GM23338 (cell line): ENCODE data around the gene MACO1. TPM values are rescaled to one million over a fixed set of nuclear protein-coding genes. Genes with fewer than 3 reads are reported as not detected.
A peak's percentile ranks its signal among the peaks of the same experiment; 100 is the strongest.

Experiments
- ATAC-seq: fragments of 200-7000 bp; cut with Tn5 transposase; 3 replicates; pipeline ENCODE4 v1.9.1; 2020
- DNase-seq: peaks from one replicate; pipeline ENCODE4 v3.0.0-alpha.2; 2015; ENCODE audit warnings: low spot score
- H2AFZ ChIP-seq: fragments of 200-600 bp; sonication (generic); 2 replicates; pipeline ENCODE4 v1.8.0; 2016; ENCODE audit warnings: antibody characterized with exemption, mild to moderate bottlenecking, moderate library complexity
- H3F3A ChIP-seq: fragments of 200-600 bp; sonication (generic); replicated peaks from 2 replicates; pipeline ENCODE4 v1.8.0; 2017; ENCODE audit warnings: antibody characterized with exemption, mixed run types, low read depth
- H3K27ac ChIP-seq: fragments of 200-600 bp; sonication (generic); 2 replicates; pipeline ENCODE4 v1.6.1; 2016; ENCODE audit warnings: low read depth
- H3K27me3 ChIP-seq: fragments of 200-600 bp; sonication (generic); 2 replicates; pipeline ENCODE4 v1.8.0; 2016; ENCODE audit warnings: mild to moderate bottlenecking, mixed run types, moderate library complexity; ENCODE audit not compliant: insufficient read depth
- H3K36me3 ChIP-seq: fragments of 200-600 bp; sonication (generic); 2 replicates; pipeline ENCODE4 v1.8.0; 2016; ENCODE audit warnings: mild to moderate bottlenecking; ENCODE audit not compliant: insufficient read depth
- H3K4me1 ChIP-seq: fragments of 200-600 bp; sonication (generic); 2 replicates; pipeline ENCODE4 v1.8.0; 2016; ENCODE audit warnings: mild to moderate bottlenecking, moderate library complexity; ENCODE audit not compliant: insufficient read depth
- H3K4me2 ChIP-seq: fragments of 200-600 bp; sonication (generic); 2 replicates; pipeline ENCODE4 v1.7.1; 2017; ENCODE audit warnings: mixed run types
- H3K4me3 ChIP-seq: fragments of 200-600 bp; sonication (generic); 2 replicates; pipeline ENCODE4 v1.6.1; 2016; ENCODE audit warnings: mixed run types
- H3K79me2 ChIP-seq: fragments of 200-600 bp; sonication (generic); replicated peaks from 2 replicates; pipeline ENCODE4 v1.8.0; 2017; ENCODE audit warnings: mild to moderate bottlenecking; ENCODE audit not compliant: insufficient read depth
- H3K9me2 ChIP-seq: fragments of 200-600 bp; sonication (generic); 2 replicates; pipeline ENCODE4 v1.8.0; 2017; ENCODE audit not compliant: insufficient read depth
- H4K20me1 ChIP-seq: fragments of 200-600 bp; sonication (generic); replicated peaks from 2 replicates; pipeline ENCODE4 v1.8.0; 2017; ENCODE audit warnings: mild to moderate bottlenecking; ENCODE audit not compliant: insufficient read depth
- H3K27ac Mint-ChIP-seq: 2 replicates; pipeline ENCODE4 v1.8.0; 2020; ENCODE audit warnings: inconsistent platforms, mild to moderate bottlenecking, moderate library complexity, mixed read lengths
- H3K27me3 Mint-ChIP-seq: 3 replicates; pipeline ENCODE4 v1.8.0; 2022; ENCODE audit warnings: low read depth, mild to moderate bottlenecking, moderate library complexity, mixed read lengths, inconsistent platforms; ENCODE audit not compliant: insufficient read depth, poor library complexity
- H3K36me3 Mint-ChIP-seq: 3 replicates; pipeline ENCODE4 v1.8.0; 2021; ENCODE audit warnings: low read depth, mild to moderate bottlenecking, inconsistent platforms, moderate library complexity, mixed read lengths
- H3K4me1 Mint-ChIP-seq: 3 replicates; pipeline ENCODE4 v1.8.0; 2020; ENCODE audit warnings: mild to moderate bottlenecking, inconsistent platforms, mixed read lengths
- H3K4me3 Mint-ChIP-seq: 3 replicates; pipeline ENCODE4 v1.8.0; 2021; ENCODE audit warnings: moderate library complexity, mild to moderate bottlenecking, inconsistent platforms, mixed read lengths
- H3K9me3 Mint-ChIP-seq: 3 replicates; pipeline ENCODE4 v1.8.0; 2020; ENCODE audit warnings: moderate library complexity, mild to moderate bottlenecking, inconsistent platforms, mixed read lengths
- CREB1 ChIP-seq: fragments of 250-450 bp; sonication (Bioruptor Pico); IDR thresholded peaks from 2 replicates; pipeline ENCODE4 v1.5.0; 2020; ENCODE audit warnings: low read depth, mild to moderate bottlenecking, moderate library complexity
- EZH2 ChIP-seq: fragments of 200-600 bp; sonication (generic); IDR thresholded peaks from one replicate; pipeline ENCODE4 v1.8.0; 2017; ENCODE audit warnings: antibody characterized with exemption, mild to moderate bottlenecking, low read depth; ENCODE audit not compliant: unreplicated experiment
- EZH2phosphoT487 ChIP-seq: fragments of 200-600 bp; sonication (generic); IDR thresholded peaks from one replicate; pipeline ENCODE4 v1.8.1; 2018; ENCODE audit warnings: antibody characterized with exemption; ENCODE audit not compliant: unreplicated experiment
- JUNB ChIP-seq: IDR thresholded peaks from one replicate; pipeline ENCODE4 v1.6.1; 2016; ENCODE audit warnings: antibody characterized with exemption; ENCODE audit not compliant: unreplicated experiment
- NANOG ChIP-seq: IDR thresholded peaks from 2 replicates; pipeline ENCODE4 v1.6.1; 2016; ENCODE audit warnings: antibody characterized with exemption, borderline replicate concordance
- POLR2AphosphoS5 ChIP-seq: IDR thresholded peaks from 2 replicates; pipeline ENCODE4 v1.6.1; 2016; ENCODE audit warnings: antibody characterized with exemption, low read depth
- STAT1 ChIP-seq: IDR thresholded peaks from one replicate; pipeline ENCODE4 v1.6.1; 2016; ENCODE audit warnings: antibody characterized with exemption; ENCODE audit not compliant: unreplicated experiment
- ZNF114 ChIP-seq: fragments of 250-450 bp; sonication (Bioruptor Pico); IDR thresholded peaks from 2 replicates; pipeline ENCODE4 v1.5.0; 2020; ENCODE audit warnings: mild to moderate bottlenecking, moderate library complexity
- ZNF331 ChIP-seq: fragments of 250-450 bp; sonication (Bioruptor Pico); IDR thresholded peaks from 2 replicates; pipeline ENCODE4 v1.5.0; 2020; ENCODE audit warnings: low read depth, mild to moderate bottlenecking, moderate library complexity
- polyA plus RNA-seq: library from polyadenylated mRNA; unstranded; fragments of >200 nt; fragmentation: Nextera tagmentation; extraction: Ambion mirVana; gene quantifications from 2 replicates; pipeline ENCODE4 v1.2.1, GENCODE V29; 2016
- total RNA-seq: library from RNA; depleted of rRNA; stranded (reverse); fragments of >200 nt; shearing (Covaris generic); gene quantifications from 2 replicates; pipeline ENCODE4 v1.2.3, GENCODE V29; 2014
- TF ChIP-seq, protein P1 (sequence below), 2 experiments: fragments of 200-600 bp in 1 of 2; sonication (generic) in 1 of 2; conservative IDR thresholded peaks; 2 replicates each; pipeline versions ENCODE4 v1.5.1 to v1.6.1; 2016 to 2017; ENCODE audit warnings: antibody characterized with exemption in 2 of 2, low read depth in 2 of 2, mild to moderate bottlenecking in 2 of 2, moderate library complexity in 1 of 2
- TF ChIP-seq, protein P2 (sequence below): IDR thresholded peaks from one replicate; pipeline ENCODE4 v1.6.1; 2018; ENCODE audit warnings: antibody characterized with exemption; ENCODE audit not compliant: unreplicated experiment
- TF ChIP-seq, protein P3 (sequence below): fragments of 250-450 bp; sonication (Bioruptor Pico); IDR thresholded peaks from 2 replicates; pipeline ENCODE4 v1.5.0; 2020; ENCODE audit warnings: mild to moderate bottlenecking, moderate library complexity
- TF ChIP-seq, protein P4 (sequence below): IDR thresholded peaks from 2 replicates; pipeline ENCODE4 v1.6.1; 2016; ENCODE audit warnings: antibody characterized with exemption

The MACO1 gene
- total and polyA plus RNA-seq, 2 experiments from 2014 or later, result 9.8 to 10.6 TPM

DNA sequence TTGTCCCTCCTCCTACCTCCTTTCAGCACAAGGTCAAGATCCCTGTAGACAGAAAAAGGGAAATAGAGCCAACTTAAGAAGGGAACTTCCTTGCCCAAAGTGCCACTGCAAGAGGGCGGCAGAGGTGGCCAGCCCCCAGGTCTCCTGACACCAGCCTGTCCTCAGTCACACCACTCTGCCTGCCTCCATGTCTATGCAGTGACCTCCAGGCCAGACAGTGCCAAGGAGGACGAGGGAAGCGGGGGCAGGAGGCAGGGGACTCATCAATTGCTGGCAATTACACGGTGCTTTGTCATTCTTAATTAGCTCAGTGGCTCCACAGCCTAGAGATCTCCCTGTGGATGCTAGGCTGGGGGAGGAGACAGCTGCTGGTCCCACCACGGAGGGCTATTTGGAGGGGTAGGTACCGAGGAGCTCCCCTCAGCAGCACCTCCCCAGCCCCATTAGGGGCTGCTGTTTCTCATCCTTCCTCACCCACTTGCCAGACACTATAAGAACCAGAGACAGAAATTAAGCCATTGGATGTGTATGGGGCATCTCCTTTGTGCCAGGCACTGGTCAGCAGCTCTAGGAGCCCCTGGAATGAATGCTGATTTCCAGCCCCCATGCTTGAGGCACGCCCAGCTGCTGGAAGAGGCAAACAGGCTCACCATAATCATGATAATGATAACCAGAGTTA lies 106.6 kb downstream of the MACO1 start:
- H3K9me3 Mint-ChIP-seq, result no peaks in the 10 kb centered on the region
- H3K4me3 ChIP-seq, result no peak overlapping the region
- H3K79me2 ChIP-seq, result no peaks in the 10 kb centered on the region
- H2AFZ ChIP-seq, result peak overlapping the region; percentile 88
- H3K4me1 Mint-ChIP-seq, result peaks cover 13% of the 10 kb centered on the region
- H3K27me3 Mint-ChIP-seq, result peaks cover 6% of the 10 kb centered on the region
- no peaks in the 10 kb centered on the region for H4K20me1 ChIP-seq
- no peaks in the 10 kb centered on the region for H3K36me3 Mint-ChIP-seq
- no peaks in the 10 kb centered on the region for H3K36me3 ChIP-seq
- TF ChIP-seq ZNF114 (CRISPR knock-in tag) (no peak), POLR2AphosphoS5 (no peak), EZH2 (no peak), NANOG (no peak), JUNB (no peak), STAT1 (no peak), ZNF331 (CRISPR knock-in tag) (no peak), CREB1 (CRISPR knock-in tag) (no peak), EZH2phosphoT487 (no peak)
- TF ChIP-seq, protein P1, sequence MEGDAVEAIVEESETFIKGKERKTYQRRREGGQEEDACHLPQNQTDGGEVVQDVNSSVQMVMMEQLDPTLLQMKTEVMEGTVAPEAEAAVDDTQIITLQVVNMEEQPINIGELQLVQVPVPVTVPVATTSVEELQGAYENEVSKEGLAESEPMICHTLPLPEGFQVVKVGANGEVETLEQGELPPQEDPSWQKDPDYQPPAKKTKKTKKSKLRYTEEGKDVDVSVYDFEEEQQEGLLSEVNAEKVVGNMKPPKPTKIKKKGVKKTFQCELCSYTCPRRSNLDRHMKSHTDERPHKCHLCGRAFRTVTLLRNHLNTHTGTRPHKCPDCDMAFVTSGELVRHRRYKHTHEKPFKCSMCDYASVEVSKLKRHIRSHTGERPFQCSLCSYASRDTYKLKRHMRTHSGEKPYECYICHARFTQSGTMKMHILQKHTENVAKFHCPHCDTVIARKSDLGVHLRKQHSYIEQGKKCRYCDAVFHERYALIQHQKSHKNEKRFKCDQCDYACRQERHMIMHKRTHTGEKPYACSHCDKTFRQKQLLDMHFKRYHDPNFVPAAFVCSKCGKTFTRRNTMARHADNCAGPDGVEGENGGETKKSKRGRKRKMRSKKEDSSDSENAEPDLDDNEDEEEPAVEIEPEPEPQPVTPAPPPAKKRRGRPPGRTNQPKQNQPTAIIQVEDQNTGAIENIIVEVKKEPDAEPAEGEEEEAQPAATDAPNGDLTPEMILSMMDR (conservative IDR thresholded peaks at IDR 0.05; ENCODE audit: low read depth in 2 of 2), result no peak
- TF ChIP-seq, protein P2, sequence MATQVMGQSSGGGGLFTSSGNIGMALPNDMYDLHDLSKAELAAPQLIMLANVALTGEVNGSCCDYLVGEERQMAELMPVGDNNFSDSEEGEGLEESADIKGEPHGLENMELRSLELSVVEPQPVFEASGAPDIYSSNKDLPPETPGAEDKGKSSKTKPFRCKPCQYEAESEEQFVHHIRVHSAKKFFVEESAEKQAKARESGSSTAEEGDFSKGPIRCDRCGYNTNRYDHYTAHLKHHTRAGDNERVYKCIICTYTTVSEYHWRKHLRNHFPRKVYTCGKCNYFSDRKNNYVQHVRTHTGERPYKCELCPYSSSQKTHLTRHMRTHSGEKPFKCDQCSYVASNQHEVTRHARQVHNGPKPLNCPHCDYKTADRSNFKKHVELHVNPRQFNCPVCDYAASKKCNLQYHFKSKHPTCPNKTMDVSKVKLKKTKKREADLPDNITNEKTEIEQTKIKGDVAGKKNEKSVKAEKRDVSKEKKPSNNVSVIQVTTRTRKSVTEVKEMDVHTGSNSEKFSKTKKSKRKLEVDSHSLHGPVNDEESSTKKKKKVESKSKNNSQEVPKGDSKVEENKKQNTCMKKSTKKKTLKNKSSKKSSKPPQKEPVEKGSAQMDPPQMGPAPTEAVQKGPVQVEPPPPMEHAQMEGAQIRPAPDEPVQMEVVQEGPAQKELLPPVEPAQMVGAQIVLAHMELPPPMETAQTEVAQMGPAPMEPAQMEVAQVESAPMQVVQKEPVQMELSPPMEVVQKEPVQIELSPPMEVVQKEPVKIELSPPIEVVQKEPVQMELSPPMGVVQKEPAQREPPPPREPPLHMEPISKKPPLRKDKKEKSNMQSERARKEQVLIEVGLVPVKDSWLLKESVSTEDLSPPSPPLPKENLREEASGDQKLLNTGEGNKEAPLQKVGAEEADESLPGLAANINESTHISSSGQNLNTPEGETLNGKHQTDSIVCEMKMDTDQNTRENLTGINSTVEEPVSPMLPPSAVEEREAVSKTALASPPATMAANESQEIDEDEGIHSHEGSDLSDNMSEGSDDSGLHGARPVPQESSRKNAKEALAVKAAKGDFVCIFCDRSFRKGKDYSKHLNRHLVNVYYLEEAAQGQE, result no peak
- TF ChIP-seq, protein P3, sequence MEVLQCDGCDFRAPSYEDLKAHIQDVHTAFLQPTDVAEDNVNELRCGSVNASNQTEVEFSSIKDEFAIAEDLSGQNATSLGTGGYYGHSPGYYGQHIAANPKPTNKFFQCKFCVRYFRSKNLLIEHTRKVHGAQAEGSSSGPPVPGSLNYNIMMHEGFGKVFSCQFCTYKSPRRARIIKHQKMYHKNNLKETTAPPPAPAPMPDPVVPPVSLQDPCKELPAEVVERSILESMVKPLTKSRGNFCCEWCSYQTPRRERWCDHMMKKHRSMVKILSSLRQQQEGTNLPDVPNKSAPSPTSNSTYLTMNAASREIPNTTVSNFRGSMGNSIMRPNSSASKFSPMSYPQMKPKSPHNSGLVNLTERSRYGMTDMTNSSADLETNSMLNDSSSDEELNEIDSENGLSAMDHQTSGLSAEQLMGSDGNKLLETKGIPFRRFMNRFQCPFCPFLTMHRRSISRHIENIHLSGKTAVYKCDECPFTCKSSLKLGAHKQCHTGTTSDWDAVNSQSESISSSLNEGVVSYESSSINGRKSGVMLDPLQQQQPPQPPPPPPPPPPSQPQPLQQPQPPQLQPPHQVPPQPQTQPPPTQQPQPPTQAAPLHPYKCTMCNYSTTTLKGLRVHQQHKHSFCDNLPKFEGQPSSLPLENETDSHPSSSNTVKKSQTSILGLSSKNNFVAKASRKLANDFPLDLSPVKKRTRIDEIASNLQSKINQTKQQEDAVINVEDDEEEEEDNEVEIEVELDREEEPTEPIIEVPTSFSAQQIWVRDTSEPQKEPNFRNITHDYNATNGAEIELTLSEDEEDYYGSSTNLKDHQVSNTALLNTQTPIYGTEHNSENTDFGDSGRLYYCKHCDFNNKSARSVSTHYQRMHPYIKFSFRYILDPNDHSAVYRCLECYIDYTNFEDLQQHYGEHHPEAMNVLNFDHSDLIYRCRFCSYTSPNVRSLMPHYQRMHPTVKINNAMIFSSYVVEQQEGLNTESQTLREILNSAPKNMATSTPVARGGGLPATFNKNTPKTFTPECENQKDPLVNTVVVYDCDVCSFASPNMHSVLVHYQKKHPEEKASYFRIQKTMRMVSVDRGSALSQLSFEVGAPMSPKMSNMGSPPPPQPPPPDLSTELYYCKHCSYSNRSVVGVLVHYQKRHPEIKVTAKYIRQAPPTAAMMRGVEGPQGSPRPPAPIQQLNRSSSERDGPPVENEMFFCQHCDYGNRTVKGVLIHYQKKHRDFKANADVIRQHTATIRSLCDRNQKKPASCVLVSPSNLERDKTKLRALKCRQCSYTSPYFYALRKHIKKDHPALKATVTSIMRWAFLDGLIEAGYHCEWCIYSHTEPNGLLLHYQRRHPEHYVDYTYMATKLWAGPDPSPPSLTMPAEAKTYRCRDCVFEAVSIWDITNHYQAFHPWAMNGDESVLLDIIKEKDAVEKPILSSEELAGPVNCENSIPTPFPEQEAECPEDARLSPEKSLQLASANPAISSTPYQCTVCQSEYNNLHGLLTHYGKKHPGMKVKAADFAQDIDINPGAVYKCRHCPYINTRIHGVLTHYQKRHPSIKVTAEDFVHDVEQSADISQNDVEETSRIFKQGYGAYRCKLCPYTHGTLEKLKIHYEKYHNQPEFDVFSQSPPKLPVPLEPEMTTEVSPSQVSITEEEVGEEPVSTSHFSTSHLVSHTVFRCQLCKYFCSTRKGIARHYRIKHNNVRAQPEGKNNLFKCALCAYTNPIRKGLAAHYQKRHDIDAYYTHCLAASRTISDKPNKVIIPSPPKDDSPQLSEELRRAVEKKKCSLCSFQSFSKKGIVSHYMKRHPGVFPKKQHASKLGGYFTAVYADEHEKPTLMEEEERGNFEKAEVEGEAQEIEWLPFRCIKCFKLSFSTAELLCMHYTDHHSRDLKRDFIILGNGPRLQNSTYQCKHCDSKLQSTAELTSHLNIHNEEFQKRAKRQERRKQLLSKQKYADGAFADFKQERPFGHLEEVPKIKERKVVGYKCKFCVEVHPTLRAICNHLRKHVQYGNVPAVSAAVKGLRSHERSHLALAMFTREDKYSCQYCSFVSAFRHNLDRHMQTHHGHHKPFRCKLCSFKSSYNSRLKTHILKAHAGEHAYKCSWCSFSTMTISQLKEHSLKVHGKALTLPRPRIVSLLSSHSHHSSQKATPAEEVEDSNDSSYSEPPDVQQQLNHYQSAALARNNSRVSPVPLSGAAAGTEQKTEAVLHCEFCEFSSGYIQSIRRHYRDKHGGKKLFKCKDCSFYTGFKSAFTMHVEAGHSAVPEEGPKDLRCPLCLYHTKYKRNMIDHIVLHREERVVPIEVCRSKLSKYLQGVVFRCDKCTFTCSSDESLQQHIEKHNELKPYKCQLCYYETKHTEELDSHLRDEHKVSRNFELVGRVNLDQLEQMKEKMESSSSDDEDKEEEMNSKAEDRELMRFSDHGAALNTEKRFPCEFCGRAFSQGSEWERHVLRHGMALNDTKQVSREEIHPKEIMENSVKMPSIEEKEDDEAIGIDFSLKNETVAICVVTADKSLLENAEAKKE, result no peak
- TF ChIP-seq, protein P4, sequence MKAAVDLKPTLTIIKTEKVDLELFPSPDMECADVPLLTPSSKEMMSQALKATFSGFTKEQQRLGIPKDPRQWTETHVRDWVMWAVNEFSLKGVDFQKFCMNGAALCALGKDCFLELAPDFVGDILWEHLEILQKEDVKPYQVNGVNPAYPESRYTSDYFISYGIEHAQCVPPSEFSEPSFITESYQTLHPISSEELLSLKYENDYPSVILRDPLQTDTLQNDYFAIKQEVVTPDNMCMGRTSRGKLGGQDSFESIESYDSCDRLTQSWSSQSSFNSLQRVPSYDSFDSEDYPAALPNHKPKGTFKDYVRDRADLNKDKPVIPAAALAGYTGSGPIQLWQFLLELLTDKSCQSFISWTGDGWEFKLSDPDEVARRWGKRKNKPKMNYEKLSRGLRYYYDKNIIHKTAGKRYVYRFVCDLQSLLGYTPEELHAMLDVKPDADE, result no peak
- DNase-seq (no peak), ATAC-seq (peak; percentile 42)
- no peaks in the 10 kb centered on the region for H3K9me2 ChIP-seq
- H3K27ac Mint-ChIP-seq, result no peak overlapping the region
- no peak overlapping the region for H3K27ac ChIP-seq
- no peaks in the 10 kb centered on the region for H3K27me3 ChIP-seq
- H3F3A ChIP-seq, result no peaks in the 10 kb centered on the region
- no peak overlapping the region for H3K4me2 ChIP-seq
- no peak overlapping the region for H3K4me3 Mint-ChIP-seq
- H3K4me1 ChIP-seq, result peaks cover 7% of the 10 kb centered on the region; the same call in 1 of the 2 replicates
